ENCODE results near the gene S100A12. TPM values are rescaled to one million over a fixed set of nuclear protein-coding genes. Genes with fewer than 3 reads are reported as not detected.

Gene S100A12
- total RNA-seq, 1 experiment from 2014 or later = not detected

DNA sequence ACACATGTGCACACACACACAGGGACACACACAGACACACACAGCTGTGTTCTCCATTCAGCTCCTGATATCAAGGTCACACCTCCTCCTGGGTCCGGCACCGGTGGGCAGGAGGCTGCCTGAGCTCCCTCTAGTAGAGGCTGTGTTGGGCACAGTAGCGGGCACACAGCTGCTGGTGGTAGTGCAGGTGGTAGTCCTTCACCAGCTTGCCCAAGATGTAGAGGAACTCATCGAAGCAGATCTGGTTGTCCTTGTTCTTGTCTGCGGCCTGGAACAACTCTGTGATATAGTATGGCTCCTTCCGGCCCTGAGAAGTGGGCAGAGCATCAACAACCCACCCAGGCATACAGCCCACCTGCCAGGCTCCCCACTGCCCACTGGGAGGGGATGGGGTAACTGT, 21.0 kb upstream of the S100A12 start:
- no peaks in the 10 kb centered on the region for H3K9me2 ChIP-seq (ENCODE audit: insufficient read depth)
- ChIA-PET POLR2A (ENCODE audit: unreplicated experiment) (no interaction called here), CTCF (no interaction called here)
- no peaks in the 10 kb centered on the region for H3K79me2 ChIP-seq (ENCODE audit: low read depth)
- peaks cover 36% of the 10 kb centered on the region for H3K4me1 ChIP-seq (replicated peaks; ENCODE audit: insufficient read depth)
- H2AFZ ChIP-seq = no peak overlapping the region
- intact Hi-C loops (cut with micrococcal nuclease; ENCODE audit: unreplicated experiment) = no loop called here
- H3K36me3 ChIP-seq (ENCODE audit: low read depth) = no peaks in the 10 kb centered on the region
- H3K27ac ChIP-seq = no peak overlapping the region
- BruUV-seq (replicated peaks) = no TSS peak
- H3K4me3 ChIP-seq = no peak overlapping the region
- H3K27me3 ChIP-seq (ENCODE audit: insufficient read depth, low read depth) = no peaks in the 10 kb centered on the region
- peaks cover 5% of the 10 kb centered on the region; the same call in 1 of the 2 replicates for H3F3A ChIP-seq (ENCODE audit: insufficient read depth, low read depth)
- no peaks in the 10 kb centered on the region for H3K9me3 ChIP-seq (ENCODE audit: insufficient read depth, low read depth)
- no peaks in the 10 kb centered on the region for H4K20me1 ChIP-seq (ENCODE audit: insufficient read depth)
- no peak for DNase-seq
- no peak overlapping the region for H3K4me2 ChIP-seq
- TF ChIP-seq CTCF (conservative IDR thresholded peaks at IDR 0.05) = no peak
- no peak for TF ChIP-seq EZH2 (IDR thresholded peaks at IDR 0.05; ENCODE audit: low read depth)

DNA sequence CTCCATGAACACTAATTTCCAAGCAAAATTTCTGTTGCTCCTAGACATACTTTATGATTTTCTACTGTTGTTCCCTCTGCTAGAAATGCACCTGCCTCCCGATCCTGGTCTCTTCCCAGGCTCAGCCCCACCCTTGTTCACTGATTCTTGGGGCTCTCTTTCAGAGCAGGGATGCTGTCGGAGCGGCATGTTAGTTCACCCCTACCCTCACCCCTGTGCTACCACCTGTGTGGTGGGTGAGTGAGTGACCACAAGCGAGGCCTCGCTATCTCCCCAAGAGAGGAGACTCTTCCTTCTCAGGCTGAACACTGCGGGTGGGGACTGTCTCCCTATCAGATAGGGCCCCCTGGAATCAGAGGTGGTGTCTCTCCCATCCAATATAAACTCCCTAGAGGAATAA, 20.4 kb upstream of the S100A12 start:
- H3K36me3 ChIP-seq (ENCODE audit: low read depth) = no peaks in the 10 kb centered on the region
- intact Hi-C loops (cut with micrococcal nuclease; ENCODE audit: unreplicated experiment) = no loop called here
- no peaks in the 10 kb centered on the region for H3K9me2 ChIP-seq (ENCODE audit: insufficient read depth)
- H3K4me3 ChIP-seq = no peak overlapping the region
- no TSS peak for BruUV-seq (replicated peaks)
- no peak overlapping the region for H2AFZ ChIP-seq
- ChIA-PET POLR2A (ENCODE audit: unreplicated experiment) (no interaction called here), CTCF (no interaction called here)
- H3K27me3 ChIP-seq (ENCODE audit: insufficient read depth, low read depth) = no peaks in the 10 kb centered on the region
- H3K4me2 ChIP-seq = no peak overlapping the region
- H3F3A ChIP-seq (ENCODE audit: insufficient read depth, low read depth) = peaks cover 9% of the 10 kb centered on the region; the same call in 1 of the 2 replicates
- peaks cover 43% of the 10 kb centered on the region for H3K4me1 ChIP-seq (replicated peaks; ENCODE audit: insufficient read depth)
- no peaks in the 10 kb centered on the region for H3K9me3 ChIP-seq (ENCODE audit: insufficient read depth, low read depth)
- DNase-seq = no peak
- no peaks in the 10 kb centered on the region for H4K20me1 ChIP-seq (ENCODE audit: insufficient read depth)
- no peak for TF ChIP-seq EZH2 (IDR thresholded peaks at IDR 0.05; ENCODE audit: low read depth)
- no peak for TF ChIP-seq CTCF (conservative IDR thresholded peaks at IDR 0.05)
- no peaks in the 10 kb centered on the region for H3K79me2 ChIP-seq (ENCODE audit: low read depth)
- H3K27ac ChIP-seq = no peak overlapping the region

DNA sequence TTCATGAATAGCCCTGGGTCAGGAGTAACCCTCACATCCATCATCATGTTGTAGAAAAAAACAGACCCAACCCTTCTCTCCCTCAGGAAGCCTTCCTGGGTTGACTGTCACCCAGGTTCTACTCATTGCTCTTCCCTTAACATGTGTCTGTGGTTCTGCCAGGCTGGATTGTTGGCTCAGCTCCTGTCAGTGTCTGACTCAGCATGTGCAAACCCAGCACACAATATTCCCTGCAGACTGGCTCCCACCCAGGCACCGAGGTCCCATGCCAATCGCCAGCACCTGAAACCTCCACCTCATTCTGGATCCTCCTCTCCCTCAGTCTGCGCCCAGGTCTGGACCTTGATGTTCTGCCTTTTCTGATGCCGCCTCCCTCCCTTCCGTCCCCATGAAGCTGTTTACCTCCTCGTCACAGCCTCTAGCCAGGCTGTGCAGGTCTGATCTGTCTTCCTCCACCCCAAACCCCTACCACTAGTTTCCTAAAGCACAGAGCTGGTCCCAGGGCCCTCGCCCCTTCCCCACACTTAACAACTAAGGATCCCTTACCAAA, 19.8 kb upstream of the S100A12 start:
- Histone ChIP-seq H3K36me3 (ENCODE audit: low read depth) (no peaks in the 10 kb centered on the region), H3K27ac (no peak overlapping the region), H2AFZ (no peak overlapping the region), H3F3A (ENCODE audit: insufficient read depth, low read depth) (peaks cover 9% of the 10 kb centered on the region; the same call in 1 of the 2 replicates), H3K4me2 (0 out of 2 replicates have a peak overlapping the region, but pooled peaks have one; percentile 9), H3K4me1 (replicated peaks; ENCODE audit: insufficient read depth) (peaks cover 48% of the 10 kb centered on the region), H3K79me2 (ENCODE audit: low read depth) (no peaks in the 10 kb centered on the region), H3K27me3 (ENCODE audit: insufficient read depth, low read depth) (no peaks in the 10 kb centered on the region), H3K9me2 (ENCODE audit: insufficient read depth) (no peaks in the 10 kb centered on the region), H3K9me3 (ENCODE audit: insufficient read depth, low read depth) (no peaks in the 10 kb centered on the region), H3K4me3 (no peak overlapping the region), H4K20me1 (ENCODE audit: insufficient read depth) (no peaks in the 10 kb centered on the region)
- no TSS peak for BruUV-seq (replicated peaks)
- ChIA-PET CTCF (no interaction called here), POLR2A (ENCODE audit: unreplicated experiment) (no interaction called here)
- no peak for TF ChIP-seq EZH2 (IDR thresholded peaks at IDR 0.05; ENCODE audit: low read depth)
- TF ChIP-seq CTCF (conservative IDR thresholded peaks at IDR 0.05) = no peak
- intact Hi-C loops (cut with micrococcal nuclease; ENCODE audit: unreplicated experiment) = no loop called here
- DNase-seq = no peak
